Hepatocyte (in vitro differentiated cells): ENCODE data around the gene WDR1. TPM values are rescaled to one million over a fixed set of nuclear protein-coding genes. Genes with fewer than 3 reads are reported as not detected.

Source experiments
- DNase-seq: peaks from one replicate; pipeline ENCODE4 v3.0.0-alpha.2; 2016; ENCODE audit warnings: low spot score
- H2AFZ ChIP-seq: fragments of 200-600 bp; sonication (generic); 2 replicates; pipeline ENCODE4 v1.6.0; 2016; ENCODE audit warnings: antibody characterized with exemption, mild to moderate bottlenecking
- H3K27ac ChIP-seq: fragments of 200-600 bp; sonication (generic); 2 replicates; pipeline ENCODE4 v1.5.1; 2016; ENCODE audit warnings: mild to moderate bottlenecking
- H3K27me3 ChIP-seq: fragments of 200-600 bp; sonication (generic); 2 replicates; pipeline ENCODE4 v1.6.1; 2016
- H3K36me3 ChIP-seq: fragments of 200-600 bp; sonication (generic); replicated peaks from 2 replicates; pipeline ENCODE4 v1.5.1; 2016; ENCODE audit warnings: low read depth; ENCODE audit not compliant: insufficient read depth
- H3K4me1 ChIP-seq: fragments of 200-600 bp; sonication (generic); 2 replicates; pipeline ENCODE4 v1.5.1; 2016; ENCODE audit warnings: mild to moderate bottlenecking, moderate library complexity; ENCODE audit not compliant: insufficient read depth
- H3K4me2 ChIP-seq: fragments of 200-600 bp; sonication (generic); 2 replicates; pipeline ENCODE4 v1.6.0; 2016
- H3K4me3 ChIP-seq: fragments of 200-600 bp; sonication (generic); 2 replicates; pipeline ENCODE4 v1.5.1; 2016; ENCODE audit warnings: mild to moderate bottlenecking
- H3K79me2 ChIP-seq: fragments of 200-600 bp; sonication (generic); 2 replicates; pipeline ENCODE4 v1.6.0; 2017; ENCODE audit warnings: mild to moderate bottlenecking
- H3K9me2 ChIP-seq: fragments of 200-600 bp; sonication (generic); replicated peaks from 2 replicates; pipeline ENCODE4 v1.6.0; 2017; ENCODE audit warnings: mild to moderate bottlenecking; ENCODE audit not compliant: insufficient read depth
- H3K9me3 ChIP-seq: fragments of 200-600 bp; sonication (generic); 2 replicates; pipeline ENCODE4 v1.5.1; 2016; ENCODE audit warnings: low read depth, mild to moderate bottlenecking
- H4K20me1 ChIP-seq: fragments of 200-600 bp; sonication (generic); 2 replicates; pipeline ENCODE4 v1.6.0; 2016; ENCODE audit warnings: mild to moderate bottlenecking; ENCODE audit not compliant: insufficient read depth, poor library complexity, severe bottlenecking
- CTCF ChIP-seq: fragments of 200-600 bp; sonication (generic); IDR thresholded peaks from 2 replicates; pipeline ENCODE4 v1.5.1; 2016; ENCODE audit warnings: antibody characterized with exemption, mild to moderate bottlenecking; ENCODE audit not compliant: poor library complexity
- EZH2 ChIP-seq: fragments of 200-600 bp; sonication (generic); IDR thresholded peaks from 2 replicates; pipeline ENCODE4 v1.6.1; 2016; ENCODE audit warnings: antibody characterized with exemption, mild to moderate bottlenecking, borderline replicate concordance
- EZH2phosphoT487 ChIP-seq: fragments of 200-600 bp; sonication (generic); IDR thresholded peaks from one replicate; pipeline ENCODE4 v1.6.1; 2018; ENCODE audit warnings: antibody characterized with exemption, mild to moderate bottlenecking, low read depth, moderate library complexity; ENCODE audit not compliant: unreplicated experiment, severe bottlenecking
- WGBS: methylation state at CpG from one replicate; pipeline ENCODE4 v1.1.6; 2016; ENCODE audit warnings: low lambda C conversion rate; ENCODE audit errors: missing lambda C conversion rate; 5-methylcytosine and 5-hydroxymethylcytosine counted together
- polyA plus RNA-seq: library from polyadenylated mRNA; unstranded; fragments of >200 nt; fragmentation: Nextera tagmentation; extraction: Ambion mirVana; gene quantifications from 2 replicates; pipeline ENCODE4 v1.2.1, GENCODE V29; 2016
- total RNA-seq: library from RNA; depleted of rRNA; stranded (reverse); fragments of >200 nt; gene quantifications from 2 replicates; pipeline ENCODE4 v1.2.3, GENCODE V29; 2014

The WDR1 gene
- total and polyA plus RNA-seq, 2 experiments from 2014 or later: 176 to 179 TPM

- no peak for DNase-seq
- no peak overlapping the region for H3K4me3 ChIP-seq
- no peaks in the 10 kb centered on the region for H3K27me3 ChIP-seq
- peaks cover 66% of the 10 kb centered on the region for H4K20me1 ChIP-seq
- 79% methylated on average over 12 of the region's 12 CpGs for WGBS
- TF ChIP-seq CTCF (no peak), EZH2 (no peak), EZH2phosphoT487 (no peak)
- H3K27ac ChIP-seq: no peak overlapping the region
- peaks cover 11% of the 10 kb centered on the region for H3K4me1 ChIP-seq
- no peaks in the 10 kb centered on the region for H3K9me3 ChIP-seq
- no peak overlapping the region for H3K4me2 ChIP-seq
- no peaks in the 10 kb centered on the region for H3K36me3 ChIP-seq
- no peak overlapping the region for H2AFZ ChIP-seq
- no peaks in the 10 kb centered on the region for H3K9me2 ChIP-seq
- peaks cover 90% of the 10 kb centered on the region for H3K79me2 ChIP-seq
Measured at GRCh38 chr4:10098780-10099160, 17.8 kb downstream of the WDR1 start.

GRCh38 chr4:10097906-10098779, 18.5 kb downstream of the WDR1 start:
- no peaks in the 10 kb centered on the region for H3K9me2 ChIP-seq
- H4K20me1 ChIP-seq: peaks cover 65% of the 10 kb centered on the region
- DNase-seq: no peak
- H3K79me2 ChIP-seq: peaks cover 90% of the 10 kb centered on the region
- no peak for TF ChIP-seq CTCF
- TF ChIP-seq EZH2: no peak
- TF ChIP-seq EZH2phosphoT487: no peak
- no peak overlapping the region for H3K27ac ChIP-seq
- H3K27me3 ChIP-seq: no peaks in the 10 kb centered on the region
- WGBS: 98% methylated on average over 9 of the region's 9 CpGs
- H2AFZ ChIP-seq: no peak overlapping the region
- no peak overlapping the region for H3K4me3 ChIP-seq
- H3K4me2 ChIP-seq: no peak overlapping the region
- H3K9me3 ChIP-seq: no peaks in the 10 kb centered on the region
- no peaks in the 10 kb centered on the region for H3K36me3 ChIP-seq
- peaks cover 16% of the 10 kb centered on the region for H3K4me1 ChIP-seq

GRCh38 chr4:10096978-10097335, 19.6 kb downstream of the WDR1 start:
- no peak for DNase-seq
- no peak overlapping the region for H3K4me2 ChIP-seq
- H3K9me2 ChIP-seq: no peaks in the 10 kb centered on the region
- no peaks in the 10 kb centered on the region for H3K27me3 ChIP-seq
- H3K9me3 ChIP-seq: no peaks in the 10 kb centered on the region
- 96% methylated on average over 9 of the region's 9 CpGs for WGBS
- peaks cover 66% of the 10 kb centered on the region for H4K20me1 ChIP-seq
- H2AFZ ChIP-seq: no peak overlapping the region
- no peaks in the 10 kb centered on the region for H3K36me3 ChIP-seq
- TF ChIP-seq EZH2 (no peak), EZH2phosphoT487 (no peak), CTCF (no peak)
- H3K27ac ChIP-seq: no peak overlapping the region
- H3K4me3 ChIP-seq: no peak overlapping the region
- H3K4me1 ChIP-seq: peaks cover 18% of the 10 kb centered on the region
- H3K79me2 ChIP-seq: peaks cover 89% of the 10 kb centered on the region
